GM23248 (cell line): Measurements from ENCODE around the gene SAT2.

ENCODE experiments used
- EZH2 ChIP-seq: fragments of 200-600 bp; sonication (generic); IDR thresholded peaks from 2 replicates; pipeline ENCODE4 v1.6.1; 2018; ENCODE audit warnings: antibody characterized with exemption, mild to moderate bottlenecking; ENCODE audit not compliant: insufficient read depth, poor library complexity, severe bottlenecking
- EZH2phosphoT487 ChIP-seq: fragments of 200-600 bp; sonication (generic); IDR thresholded peaks from 2 replicates; pipeline ENCODE4 v1.6.1; 2018; ENCODE audit warnings: antibody characterized with exemption, moderate library complexity, mild to moderate bottlenecking, low read depth; ENCODE audit not compliant: insufficient read depth

GRCh38 chr17:7626956-7627249 is 718 bp downstream of the SAT2 start:
- no peak for TF ChIP-seq EZH2phosphoT487
- no peak for TF ChIP-seq EZH2
